ENCODE data around the gene PTPRR. TPM values are rescaled to one million over a fixed set of nuclear protein-coding genes. Genes with fewer than 3 reads are reported as not detected.

Gene PTPRR
- polyA plus RNA-seq, 1 of the 3 experiments (the other 2 are of a cell fraction) = 1.4 TPM

DNA sequence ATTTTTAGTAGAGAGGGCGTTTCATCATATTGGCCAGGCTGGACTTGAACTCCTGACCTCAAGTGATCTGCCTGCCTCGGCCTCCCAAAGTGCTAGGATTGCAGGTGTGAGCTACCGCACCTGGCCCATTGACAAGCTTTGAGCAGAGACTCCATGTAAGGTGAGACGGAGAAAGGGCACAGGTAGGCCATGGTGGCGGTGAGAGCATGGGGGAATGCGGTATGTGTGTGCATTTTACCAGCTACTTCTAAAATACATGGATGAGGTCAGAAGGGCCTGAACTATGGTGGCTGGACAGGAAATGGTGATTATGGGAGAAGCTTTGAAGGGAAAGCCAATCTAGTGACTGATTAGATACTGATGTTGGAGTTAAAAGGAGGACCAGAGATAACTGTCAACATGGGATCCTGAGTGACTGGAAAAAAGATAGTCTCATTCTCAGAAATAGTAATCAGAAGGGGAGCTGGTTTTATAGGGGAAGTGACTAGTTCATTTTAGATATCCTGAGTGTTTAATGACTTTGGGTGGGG is 261.4 kb downstream of the PTPRR start:
- Histone ChIP-seq H3K4me1 (ENCODE audit: control insufficient read depth in 1 of 2, insufficient read depth in 2 of 2, low read depth in 1 of 2, low read length in 1 of 2) (peaks cover 11 to 20% of the 10 kb centered on the region in 2 experiments; a peak in 3 of 4 replicates), H3K27ac (ENCODE audit: low read depth in 2 of 2, low read length in 1 of 2) (no peak overlapping the region), H4K20me1 (ENCODE audit: insufficient read depth) (no peaks in the 10 kb centered on the region), H3K4me2 (no peak overlapping the region), H2AFZ (ENCODE audit: low read depth) (no peak overlapping the region), H3K9me2 (no peaks in the 10 kb centered on the region), H3K9me3 (no peaks in the 10 kb centered on the region), H3K36me3 (replicated peaks in 1 of 2; ENCODE audit: control insufficient read depth in 1 of 2, insufficient read depth in 2 of 2, low read length in 1 of 2) (no peaks in the 10 kb centered on the region), H3K9ac (no peak overlapping the region), H3K27me3 (ENCODE audit: insufficient read depth) (no peaks in the 10 kb centered on the region), H3F3A (replicated peaks; ENCODE audit: insufficient read depth) (peaks cover 8% of the 10 kb centered on the region), H3K4me3 (ENCODE audit: low read depth in 2 of 2, low read length in 1 of 2) (no peak overlapping the region), H3K79me2 (ENCODE audit: insufficient read depth) (no peaks in the 10 kb centered on the region)
- DNase-seq = no peak
- TF ChIP-seq MXI1 (IDR thresholded peaks at IDR 0.05; ENCODE audit: low read depth, low read length) (no peak), JUND (IDR thresholded peaks at IDR 0.05) (no peak), ELF1 (IDR thresholded peaks at IDR 0.05) (no peak), NFIC (IDR thresholded peaks at IDR 0.05; ENCODE audit: borderline replicate concordance) (no peak), CHD2 (IDR thresholded peaks at IDR 0.05; ENCODE audit: low read length, partially characterized antibody) (no peak), TEAD4 (IDR thresholded peaks at IDR 0.05; ENCODE audit: borderline replicate concordance, insufficient read depth) (no peak), MEF2A (IDR thresholded peaks at IDR 0.05; ENCODE audit: borderline replicate concordance, low read depth) (no peak), POLR2AphosphoS5 (IDR thresholded peaks at IDR 0.05; ENCODE audit: low read depth, low read length) (no peak), RXRA (IDR thresholded peaks at IDR 0.05; ENCODE audit: borderline replicate concordance, low read depth) (no peak), RCOR1 (IDR thresholded peaks at IDR 0.05; ENCODE audit: low read length) (no peak)
- TF ChIP-seq, protein P1, sequence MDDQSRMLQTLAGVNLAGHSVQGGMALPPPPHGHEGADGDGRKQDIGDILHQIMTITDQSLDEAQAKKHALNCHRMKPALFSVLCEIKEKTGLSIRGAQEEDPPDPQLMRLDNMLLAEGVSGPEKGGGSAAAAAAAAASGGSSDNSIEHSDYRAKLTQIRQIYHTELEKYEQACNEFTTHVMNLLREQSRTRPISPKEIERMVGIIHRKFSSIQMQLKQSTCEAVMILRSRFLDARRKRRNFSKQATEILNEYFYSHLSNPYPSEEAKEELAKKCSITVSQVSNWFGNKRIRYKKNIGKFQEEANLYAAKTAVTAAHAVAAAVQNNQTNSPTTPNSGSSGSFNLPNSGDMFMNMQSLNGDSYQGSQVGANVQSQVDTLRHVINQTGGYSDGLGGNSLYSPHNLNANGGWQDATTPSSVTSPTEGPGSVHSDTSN (IDR thresholded peaks at IDR 0.05) = no peak
- TF ChIP-seq, protein P2, sequence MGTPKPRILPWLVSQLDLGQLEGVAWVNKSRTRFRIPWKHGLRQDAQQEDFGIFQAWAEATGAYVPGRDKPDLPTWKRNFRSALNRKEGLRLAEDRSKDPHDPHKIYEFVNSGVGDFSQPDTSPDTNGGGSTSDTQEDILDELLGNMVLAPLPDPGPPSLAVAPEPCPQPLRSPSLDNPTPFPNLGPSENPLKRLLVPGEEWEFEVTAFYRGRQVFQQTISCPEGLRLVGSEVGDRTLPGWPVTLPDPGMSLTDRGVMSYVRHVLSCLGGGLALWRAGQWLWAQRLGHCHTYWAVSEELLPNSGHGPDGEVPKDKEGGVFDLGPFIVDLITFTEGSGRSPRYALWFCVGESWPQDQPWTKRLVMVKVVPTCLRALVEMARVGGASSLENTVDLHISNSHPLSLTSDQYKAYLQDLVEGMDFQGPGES (IDR thresholded peaks at IDR 0.05; ENCODE audit: low read depth, low read length) = no peak
- ChIA-PET POLR2A (no interaction called here), CTCF (no interaction called here)
- 95% methylated on average over 6 of the region's 6 CpGs for WGBS (ENCODE audit: low lambda C conversion rate)

DNA sequence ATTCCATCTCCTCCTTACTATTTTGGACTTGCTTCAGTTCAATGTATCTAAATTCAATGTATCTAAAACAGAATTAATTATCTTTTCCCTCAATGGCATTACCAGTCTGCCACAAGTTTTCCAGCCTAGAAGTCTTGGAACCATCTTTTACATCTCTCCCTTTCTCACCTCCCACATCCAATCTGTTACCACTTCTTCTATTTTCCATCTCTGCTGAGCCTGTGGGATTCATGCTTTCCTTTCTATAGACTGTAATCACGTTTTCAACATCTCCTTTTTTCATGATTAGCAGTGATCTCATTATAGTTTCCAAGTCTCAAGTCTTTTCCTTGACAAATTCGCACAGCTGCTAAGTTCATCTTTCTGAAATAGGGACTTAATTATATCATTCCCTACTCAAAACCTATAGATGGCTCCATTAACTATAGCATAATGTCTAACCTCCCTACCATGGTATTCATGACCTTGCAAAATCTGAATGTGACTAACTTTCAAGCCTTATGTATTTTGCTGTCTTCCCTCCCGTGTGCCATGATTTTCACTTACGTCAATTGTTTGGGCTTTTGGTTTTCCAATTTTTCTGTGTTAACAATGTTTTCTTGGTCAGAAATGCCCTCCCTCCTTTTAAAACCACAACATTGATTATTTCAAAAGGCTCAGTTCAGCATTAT is 262.8 kb downstream of the PTPRR start:
- ChIA-PET POLR2A (no interaction called here), CTCF (no interaction called here)
- no peaks in the 10 kb centered on the region for H4K20me1 ChIP-seq (ENCODE audit: insufficient read depth)
- H3K36me3 ChIP-seq (replicated peaks in 1 of 2; ENCODE audit: control insufficient read depth in 1 of 2, insufficient read depth in 2 of 2, low read length in 1 of 2) = no peaks in the 10 kb centered on the region
- no peaks in the 10 kb centered on the region for H3K27me3 ChIP-seq (ENCODE audit: insufficient read depth)
- H3K4me3 ChIP-seq (ENCODE audit: low read depth in 2 of 2, low read length in 1 of 2) = no peak overlapping the region
- H3K9me2 ChIP-seq = no peaks in the 10 kb centered on the region
- no peak overlapping the region for H2AFZ ChIP-seq (ENCODE audit: low read depth)
- 77% methylated on average over 4 of the region's 4 CpGs for WGBS (ENCODE audit: low lambda C conversion rate)
- peaks cover 11 to 16% of the 10 kb centered on the region in 2 experiments; a peak in 3 of 4 replicates for H3K4me1 ChIP-seq (ENCODE audit: control insufficient read depth in 1 of 2, insufficient read depth in 2 of 2, low read depth in 1 of 2, low read length in 1 of 2)
- H3K27ac ChIP-seq (ENCODE audit: low read depth in 2 of 2, low read length in 1 of 2) = no peak overlapping the region
- H3K79me2 ChIP-seq (ENCODE audit: insufficient read depth) = no peaks in the 10 kb centered on the region
- DNase-seq = no peak
- no peak overlapping the region for H3K4me2 ChIP-seq
- no peak overlapping the region for H3K9ac ChIP-seq
- H3K9me3 ChIP-seq = no peaks in the 10 kb centered on the region
- H3F3A ChIP-seq (replicated peaks; ENCODE audit: insufficient read depth) = peaks cover 4% of the 10 kb centered on the region
- TF ChIP-seq GATA2 (CRISPR knock-in tag; IDR thresholded peaks at IDR 0.05) (no peak), RAD21 (IDR thresholded peaks at IDR 0.05; ENCODE audit: low read length) (no peak), MEF2A (IDR thresholded peaks at IDR 0.05; ENCODE audit: borderline replicate concordance, low read depth) (no peak)
